ENCODE data around the gene AQP7. TPM values are rescaled to one million over a fixed set of nuclear protein-coding genes. Genes with fewer than 3 reads are reported as not detected.
"Not testable (repeated sequence)": the region's sequence is repeated elsewhere in the genome, so short reads cannot be mapped to it uniquely, and the experiment has no call there.

AQP7 gene
- total RNA-seq, 4 donors from 2014 or later = 0.15 to 0.57 TPM; not detected in 2

DNA sequence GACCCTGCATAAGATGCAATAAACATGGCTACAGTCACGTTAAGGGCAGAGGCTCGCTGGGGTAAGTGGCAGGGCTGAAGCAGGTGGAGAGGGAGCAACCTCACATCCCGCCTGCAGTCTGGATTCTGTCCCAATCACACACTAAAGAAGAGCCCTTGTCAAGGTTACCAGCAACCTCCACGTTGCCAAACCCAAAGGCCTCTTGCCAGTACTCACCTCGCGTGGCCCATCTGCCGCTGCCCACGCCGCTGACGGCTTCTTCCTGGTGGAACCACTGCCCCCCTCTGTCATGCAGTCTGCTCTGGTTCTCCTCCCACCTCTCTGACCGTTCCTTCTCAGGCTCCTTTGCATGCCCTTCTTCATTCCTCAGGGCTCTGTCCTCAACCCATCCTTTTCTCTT, 8.8 kb downstream of the AQP7 start:
- intact Hi-C loops (cut with DNase I) = no loop called here
- H3K27me3 ChIP-seq = no peaks in the 10 kb centered on the region
- TF ChIP-seq, protein P1, sequence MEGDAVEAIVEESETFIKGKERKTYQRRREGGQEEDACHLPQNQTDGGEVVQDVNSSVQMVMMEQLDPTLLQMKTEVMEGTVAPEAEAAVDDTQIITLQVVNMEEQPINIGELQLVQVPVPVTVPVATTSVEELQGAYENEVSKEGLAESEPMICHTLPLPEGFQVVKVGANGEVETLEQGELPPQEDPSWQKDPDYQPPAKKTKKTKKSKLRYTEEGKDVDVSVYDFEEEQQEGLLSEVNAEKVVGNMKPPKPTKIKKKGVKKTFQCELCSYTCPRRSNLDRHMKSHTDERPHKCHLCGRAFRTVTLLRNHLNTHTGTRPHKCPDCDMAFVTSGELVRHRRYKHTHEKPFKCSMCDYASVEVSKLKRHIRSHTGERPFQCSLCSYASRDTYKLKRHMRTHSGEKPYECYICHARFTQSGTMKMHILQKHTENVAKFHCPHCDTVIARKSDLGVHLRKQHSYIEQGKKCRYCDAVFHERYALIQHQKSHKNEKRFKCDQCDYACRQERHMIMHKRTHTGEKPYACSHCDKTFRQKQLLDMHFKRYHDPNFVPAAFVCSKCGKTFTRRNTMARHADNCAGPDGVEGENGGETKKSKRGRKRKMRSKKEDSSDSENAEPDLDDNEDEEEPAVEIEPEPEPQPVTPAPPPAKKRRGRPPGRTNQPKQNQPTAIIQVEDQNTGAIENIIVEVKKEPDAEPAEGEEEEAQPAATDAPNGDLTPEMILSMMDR (IDR thresholded peaks at IDR 0.05) = no peak
- TF ChIP-seq POLR2A (IDR thresholded peaks at IDR 0.05) = no peak
- DNase-seq = no peak
- no peak overlapping the region for H3K27ac ChIP-seq
- peaks cover 0 to 25% (median 14%) of the 10 kb centered on the region in 3 donors for H3K4me1 ChIP-seq
- H3K4me3 ChIP-seq = no peak overlapping the region
- no peaks in the 10 kb centered on the region for H3K36me3 ChIP-seq
- 63 to 83% methylated on average over 8 to 11 of the region's 11 CpGs for WGBS, 2 donors
- no peaks in the 10 kb centered on the region for H3K9me3 ChIP-seq

- H3K9me3 ChIP-seq; DNase-seq; H3K4me3 ChIP-seq; H3K27me3 ChIP-seq; H3K36me3 ChIP-seq; intact Hi-C loops (cut with DNase I): not testable (repeated sequence)
- Histone ChIP-seq H3K4me1 (peaks cover 0 to 30% (median 14%) of the 10 kb centered on the region in 3 donors), H3K27ac (peak overlapping the region in 1 of 4 donors; percentile 28)
- WGBS, 2 donors = 68 to 69% methylated on average over 5 to 6 of the region's 7 CpGs
Measured at GRCh38 chr9:33392591-33393021, 9.8 kb downstream of the AQP7 start.

DNA sequence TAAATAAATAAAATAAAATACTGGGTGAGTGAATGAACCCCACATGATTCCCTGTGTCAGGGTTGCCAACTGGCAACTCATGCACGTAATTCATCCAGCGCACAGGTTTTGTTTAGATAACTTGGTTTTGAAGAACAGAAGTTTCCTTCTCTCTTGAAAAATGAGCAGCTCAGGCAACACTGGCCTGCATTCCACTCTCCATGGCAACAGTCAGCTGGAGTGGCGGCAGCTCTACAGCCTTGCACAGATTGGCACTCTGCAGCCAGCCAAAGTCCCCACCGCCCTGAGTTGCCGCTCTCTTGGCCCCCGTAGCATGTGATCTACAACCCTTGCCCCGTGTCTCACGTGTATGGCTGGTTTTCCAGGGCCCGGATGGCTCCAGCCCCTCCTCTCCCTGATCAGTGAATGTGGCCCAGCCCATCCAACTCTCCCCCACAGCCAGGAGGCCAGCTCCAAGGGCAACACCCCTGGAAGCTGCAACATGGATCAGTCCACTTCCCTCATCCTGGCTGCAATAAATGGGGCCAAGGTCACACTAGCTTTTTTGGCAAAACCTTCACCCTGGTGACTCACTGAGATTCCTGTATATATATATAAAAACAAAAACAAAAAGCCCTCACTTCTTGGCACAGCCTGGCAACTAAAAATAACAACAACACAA, 11.1 kb downstream of the AQP7 start:
- DNase-seq; intact Hi-C loops (cut with DNase I); H3K36me3 ChIP-seq; H3K27me3 ChIP-seq; H3K9me3 ChIP-seq: not testable (repeated sequence)
- Histone ChIP-seq H3K4me3 (peak overlapping the region in 1 of 4 donors; percentile 34), H3K27ac (peak overlapping the region; percentile 18 to 77 (median 73)), H3K4me1 (peaks cover 0 to 30% (median 14%) of the 10 kb centered on the region in 3 donors)
- WGBS, 2 donors = 12 to 40% methylated on average over 7 to 8 of the region's 9 CpGs

DNA sequence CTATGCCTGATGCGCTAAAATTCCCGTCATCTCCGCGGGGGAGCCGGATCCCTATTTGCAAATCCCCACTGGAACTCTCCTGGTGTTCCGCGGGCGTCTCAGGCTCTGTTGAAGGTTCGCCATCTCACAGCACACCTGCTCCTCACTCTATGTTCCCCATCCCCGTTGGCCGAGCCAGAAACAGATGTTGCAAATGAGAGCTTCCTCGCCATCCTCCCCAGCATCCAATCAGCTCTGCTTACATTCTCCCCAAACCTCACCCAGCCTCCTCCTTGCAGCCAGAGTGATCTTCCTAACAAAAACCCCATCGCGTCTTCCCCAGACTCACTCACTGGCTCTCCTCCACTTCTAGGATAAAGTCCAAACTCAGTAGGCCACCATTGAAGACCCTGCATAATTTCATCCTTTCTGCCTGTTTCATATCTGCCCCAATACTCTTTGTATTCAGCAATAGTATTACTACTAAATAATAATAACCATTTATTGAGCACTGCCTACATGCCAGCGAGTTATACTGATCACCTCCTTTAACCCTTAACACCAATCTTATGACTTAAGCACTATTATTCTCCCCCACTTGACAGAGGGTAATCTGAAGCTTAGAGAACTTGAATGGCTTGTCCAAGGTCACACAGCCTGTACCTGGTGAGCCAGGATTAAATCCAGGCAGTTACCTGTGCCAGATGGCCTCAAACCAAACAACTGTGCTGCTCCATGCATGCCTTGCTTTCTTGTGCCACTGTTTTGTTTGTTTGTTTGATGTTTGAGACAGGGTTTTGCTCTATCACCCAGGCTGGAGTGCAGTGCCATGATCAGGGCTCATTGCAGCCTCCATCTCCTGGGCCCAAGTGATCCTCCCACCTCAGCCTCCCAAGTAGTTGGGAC, 14.0 kb downstream of the AQP7 start:
- 85 to 88% methylated on average over 15 of the region's 15 CpGs for WGBS, 2 donors
- intact Hi-C loops (cut with DNase I) = no loop called here
- Histone ChIP-seq H3K9me3 (no peaks in the 10 kb centered on the region), H3K27ac (no peak overlapping the region), H3K36me3 (no peaks in the 10 kb centered on the region), H3K4me1 (peaks cover 0 to 30% (median 14%) of the 10 kb centered on the region in 3 donors), H3K4me3 (no peak overlapping the region), H3K27me3 (no peaks in the 10 kb centered on the region)
- no peak for TF ChIP-seq POLR2A (IDR thresholded peaks at IDR 0.05)
- TF ChIP-seq, protein P1 (IDR thresholded peaks at IDR 0.05) = no peak
- DNase-seq = no peak

DNA sequence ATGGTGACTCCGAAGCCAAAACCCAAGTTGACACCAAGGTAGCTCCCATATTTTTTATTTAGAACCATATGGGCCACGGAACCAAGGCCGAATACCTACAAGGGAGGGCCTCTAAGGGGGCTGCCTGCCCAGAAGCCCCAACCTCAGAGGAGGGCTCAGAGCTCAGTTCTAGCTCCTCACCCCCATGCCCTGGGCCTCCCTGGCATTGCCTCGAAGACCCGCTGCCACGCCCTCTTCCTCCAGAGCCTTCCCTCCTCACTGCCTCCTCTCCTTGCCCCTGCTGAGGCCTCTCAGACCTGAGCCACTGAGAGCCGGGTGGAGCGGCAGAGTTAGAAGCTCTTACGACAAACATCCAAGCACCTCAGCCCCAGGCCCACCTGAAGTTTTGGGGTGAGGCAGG, 15.4 kb downstream of the AQP7 start:
- DNase-seq = not testable (repeated sequence)

DNA sequence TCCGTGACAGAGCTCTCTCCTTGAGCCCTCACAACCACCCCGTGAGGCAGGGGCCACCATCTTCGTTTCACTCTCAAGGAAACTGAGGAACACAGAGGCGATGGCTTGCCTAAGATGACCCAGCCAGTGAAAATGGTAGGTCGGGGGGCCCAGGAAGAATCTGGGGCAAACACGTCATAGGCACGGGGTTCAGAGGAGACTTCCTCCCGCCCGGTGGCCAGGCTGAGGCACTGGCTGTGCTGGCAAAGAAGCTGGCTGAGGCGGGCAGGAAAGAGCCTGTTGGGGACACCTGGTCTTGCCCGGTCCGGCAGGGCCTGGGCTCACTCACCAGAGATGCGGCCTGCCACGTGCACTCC, 15.7 kb downstream of the AQP7 start:
- 70 to 90% methylated on average over 4 of the region's 14 CpGs for WGBS, 2 donors

More for the DNA sequence above, 15.4 kb downstream of the AQP7 start:
- H3K9me3 ChIP-seq; H3K36me3 ChIP-seq; intact Hi-C loops (cut with DNase I); H3K27ac ChIP-seq; H3K27me3 ChIP-seq; H3K4me3 ChIP-seq: not testable (repeated sequence)
- H3K4me1 ChIP-seq = peaks cover 0 to 23% (median 13%) of the 10 kb centered on the region in 3 donors
- no CpG with 5 or more reads among the region's 9 CpGs for WGBS, 2 donors

DNA sequence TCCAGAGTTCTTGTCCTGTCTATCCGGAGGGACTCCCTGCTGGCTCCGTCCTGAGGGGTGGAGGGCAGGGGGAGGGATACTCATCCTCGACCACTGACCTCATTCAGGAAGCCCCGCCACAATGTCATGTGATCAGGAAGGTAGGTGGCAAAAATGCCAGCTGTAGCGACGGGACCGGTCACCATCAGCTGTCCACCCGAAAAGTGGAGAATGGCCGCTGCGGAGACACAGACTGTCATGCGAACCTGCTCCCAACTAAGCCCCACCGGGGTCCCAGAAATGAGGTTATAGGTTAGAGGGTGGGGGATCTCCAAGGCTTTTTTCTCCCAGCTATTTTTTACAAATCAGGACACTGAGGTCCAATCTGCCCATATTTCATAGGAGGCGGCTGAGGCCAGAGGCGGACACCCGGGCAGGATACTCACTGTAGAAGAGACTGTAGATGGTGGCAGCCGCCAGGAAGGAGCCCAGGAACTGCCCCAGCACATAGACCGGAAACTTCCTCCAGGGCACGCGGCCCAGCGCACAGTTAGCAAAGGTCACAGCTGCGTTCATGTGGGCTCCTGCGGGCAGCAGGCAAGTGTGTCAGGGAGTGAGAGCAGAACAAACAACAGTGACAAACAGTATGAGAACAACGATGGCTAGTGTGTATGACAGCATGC, 16.3 kb downstream of the AQP7 start:
- H3K27ac ChIP-seq; H3K4me3 ChIP-seq; H3K9me3 ChIP-seq; DNase-seq; intact Hi-C loops (cut with DNase I); H3K36me3 ChIP-seq; H3K27me3 ChIP-seq: not testable (repeated sequence)
- WGBS, 2 donors = 86 to 89% methylated on average over 9 to 16 of the region's 23 CpGs
- peaks cover 0 to 14% (median 6%) of the 10 kb centered on the region in 3 donors for H3K4me1 ChIP-seq

More for the DNA sequence above, 15.7 kb downstream of the AQP7 start:
- H3K27me3 ChIP-seq; DNase-seq; H3K36me3 ChIP-seq; H3K4me3 ChIP-seq; intact Hi-C loops (cut with DNase I); H3K9me3 ChIP-seq; H3K27ac ChIP-seq: not testable (repeated sequence)
- H3K4me1 ChIP-seq = peaks cover 0 to 19% (median 9%) of the 10 kb centered on the region in 3 donors

DNA sequence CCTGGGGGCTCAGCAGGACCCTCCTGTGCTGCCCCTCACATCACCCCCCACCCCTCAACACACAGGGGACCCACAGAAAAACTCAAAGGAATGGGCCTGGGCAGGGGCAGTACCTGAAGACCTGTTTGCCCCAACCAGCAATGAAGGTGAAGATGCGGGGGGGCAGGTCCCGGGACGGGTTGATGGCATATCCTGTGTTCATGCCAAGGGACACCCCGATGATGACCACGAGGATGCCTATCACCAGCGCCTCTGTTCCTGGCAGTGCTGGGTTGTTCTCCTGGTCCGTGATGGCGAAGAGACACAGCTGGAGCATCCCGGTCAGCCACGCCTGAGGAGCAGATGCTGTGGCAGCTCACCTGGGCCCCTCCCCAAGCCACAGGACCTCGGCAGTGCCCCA, 16.8 kb downstream of the AQP7 start:
- no CpG with 5 or more reads among the region's 11 CpGs for WGBS, 2 donors
- H3K27ac ChIP-seq; H3K9me3 ChIP-seq; DNase-seq; H3K27me3 ChIP-seq; H3K4me3 ChIP-seq; intact Hi-C loops (cut with DNase I); H3K36me3 ChIP-seq; H3K4me1 ChIP-seq: not testable (repeated sequence)

GRCh38 chr9:33383396-33383795, 19.0 kb downstream of the AQP7 start:
- H3K27ac ChIP-seq; H3K36me3 ChIP-seq; H3K4me3 ChIP-seq; H3K4me1 ChIP-seq; DNase-seq; intact Hi-C loops (cut with DNase I); H3K27me3 ChIP-seq; H3K9me3 ChIP-seq: not testable (repeated sequence)
- 91 to 95% methylated on average over 11 of the region's 11 CpGs for WGBS, 2 donors

GRCh38 chr9:33382397-33382796, 20.0 kb downstream of the AQP7 start:
- intact Hi-C loops (cut with DNase I); DNase-seq: not testable (repeated sequence)
- 39 to 76% methylated on average over 5 to 10 of the region's 10 CpGs for WGBS, 2 donors

More at GRCh38 chr9:33382397-33382796, 20.0 kb downstream of the AQP7 start:
- H3K36me3 ChIP-seq, H3K4me1 ChIP-seq, H3K9me3 ChIP-seq, H3K4me3 ChIP-seq, H3K27me3 ChIP-seq, H3K27ac ChIP-seq: not testable (repeated sequence)

All from esophagus squamous epithelium (tissue), 5 donors.